ENCODE measurements around the gene TDRD7.
A peak's percentile ranks its signal among the peaks of the same experiment; 100 is the strongest.

TDRD7 gene

DNA sequence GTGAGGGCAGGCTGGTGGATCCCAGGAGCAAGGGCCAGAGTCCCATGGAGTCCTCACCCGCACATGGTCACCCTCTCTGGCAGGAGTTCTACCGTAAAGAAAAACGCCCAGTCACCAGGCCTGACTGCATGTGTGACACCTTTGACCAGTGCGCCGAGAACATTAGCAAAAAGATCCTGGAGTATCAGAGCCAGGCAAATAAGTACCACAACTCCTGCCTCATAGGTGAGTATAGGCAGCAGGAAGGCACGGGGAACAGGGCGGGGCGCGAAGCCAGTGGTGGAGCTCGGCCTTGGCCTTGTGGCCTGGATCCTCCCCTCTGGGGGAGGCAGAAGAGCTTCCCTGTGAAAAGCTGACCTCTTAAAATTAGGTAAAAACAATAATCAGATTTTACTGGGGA lies 45.4 kb upstream of the TDRD7 start:
- no peak for DNase-seq (ENCODE audit: low spot score)
- TF ChIP-seq, protein P1, sequence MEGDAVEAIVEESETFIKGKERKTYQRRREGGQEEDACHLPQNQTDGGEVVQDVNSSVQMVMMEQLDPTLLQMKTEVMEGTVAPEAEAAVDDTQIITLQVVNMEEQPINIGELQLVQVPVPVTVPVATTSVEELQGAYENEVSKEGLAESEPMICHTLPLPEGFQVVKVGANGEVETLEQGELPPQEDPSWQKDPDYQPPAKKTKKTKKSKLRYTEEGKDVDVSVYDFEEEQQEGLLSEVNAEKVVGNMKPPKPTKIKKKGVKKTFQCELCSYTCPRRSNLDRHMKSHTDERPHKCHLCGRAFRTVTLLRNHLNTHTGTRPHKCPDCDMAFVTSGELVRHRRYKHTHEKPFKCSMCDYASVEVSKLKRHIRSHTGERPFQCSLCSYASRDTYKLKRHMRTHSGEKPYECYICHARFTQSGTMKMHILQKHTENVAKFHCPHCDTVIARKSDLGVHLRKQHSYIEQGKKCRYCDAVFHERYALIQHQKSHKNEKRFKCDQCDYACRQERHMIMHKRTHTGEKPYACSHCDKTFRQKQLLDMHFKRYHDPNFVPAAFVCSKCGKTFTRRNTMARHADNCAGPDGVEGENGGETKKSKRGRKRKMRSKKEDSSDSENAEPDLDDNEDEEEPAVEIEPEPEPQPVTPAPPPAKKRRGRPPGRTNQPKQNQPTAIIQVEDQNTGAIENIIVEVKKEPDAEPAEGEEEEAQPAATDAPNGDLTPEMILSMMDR (IDR thresholded peaks at IDR 0.05; ENCODE audit: borderline replicate concordance, control extremely low read depth, extremely low read depth, insufficient read depth, missing control alignments): no peak
- in situ Hi-C loops (cut with MboI; ENCODE audit: low sequenced_read_pairs, unreplicated experiment): no loop called here

DNA sequence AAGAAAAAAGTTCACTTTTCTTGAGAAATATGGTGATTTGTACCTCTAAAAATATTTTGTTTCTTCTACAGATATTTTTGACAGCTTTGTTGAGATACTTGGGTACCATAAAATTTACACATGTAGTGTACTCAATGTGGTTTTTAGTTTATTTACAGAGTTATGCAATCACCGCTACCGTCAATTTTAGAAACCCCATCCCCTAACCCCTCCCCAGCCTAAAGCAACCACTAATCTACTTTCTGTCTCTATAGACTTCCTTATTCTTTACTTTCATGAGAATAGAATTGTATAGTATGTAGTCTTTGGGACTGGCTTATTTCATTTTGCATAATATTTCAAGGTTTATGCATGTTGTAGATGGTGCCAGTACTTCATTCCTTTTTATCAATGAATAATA lies 45.0 kb upstream of the TDRD7 start:
- DNase-seq (ENCODE audit: low spot score): no peak
- in situ Hi-C loops (cut with MboI; ENCODE audit: low sequenced_read_pairs, unreplicated experiment): no loop called here

DNA sequence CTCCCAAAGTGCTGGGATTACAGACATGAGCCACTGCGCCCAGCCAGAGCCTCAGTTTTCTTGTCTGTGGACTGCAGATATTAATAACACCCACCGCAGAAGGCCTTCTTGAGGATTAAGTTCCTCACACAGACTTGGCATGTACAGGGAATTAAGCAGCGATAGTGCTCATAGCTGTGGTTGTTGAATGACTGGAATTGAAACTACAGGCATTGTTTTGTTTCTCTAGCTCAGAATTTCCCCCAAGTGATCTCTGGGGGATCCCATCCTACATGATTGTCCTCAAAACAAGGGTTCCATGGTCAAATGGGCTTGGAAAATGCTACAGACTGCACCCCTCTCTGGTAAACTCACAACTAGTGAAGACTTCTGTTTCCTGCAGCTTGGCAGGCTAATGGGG lies 44.2 kb upstream of the TDRD7 start:
- TF ChIP-seq, protein P1 (IDR thresholded peaks at IDR 0.05; ENCODE audit: borderline replicate concordance, control extremely low read depth, extremely low read depth, insufficient read depth, missing control alignments): no peak
- DNase-seq (ENCODE audit: low spot score): peak; percentile 49
- in situ Hi-C loops (cut with MboI; ENCODE audit: low sequenced_read_pairs, unreplicated experiment): no loop called here

More for the DNA sequence above, 45.0 kb upstream of the TDRD7 start:
- TF ChIP-seq, protein P1 (IDR thresholded peaks at IDR 0.05; ENCODE audit: borderline replicate concordance, control extremely low read depth, extremely low read depth, insufficient read depth, missing control alignments): no peak

DNA sequence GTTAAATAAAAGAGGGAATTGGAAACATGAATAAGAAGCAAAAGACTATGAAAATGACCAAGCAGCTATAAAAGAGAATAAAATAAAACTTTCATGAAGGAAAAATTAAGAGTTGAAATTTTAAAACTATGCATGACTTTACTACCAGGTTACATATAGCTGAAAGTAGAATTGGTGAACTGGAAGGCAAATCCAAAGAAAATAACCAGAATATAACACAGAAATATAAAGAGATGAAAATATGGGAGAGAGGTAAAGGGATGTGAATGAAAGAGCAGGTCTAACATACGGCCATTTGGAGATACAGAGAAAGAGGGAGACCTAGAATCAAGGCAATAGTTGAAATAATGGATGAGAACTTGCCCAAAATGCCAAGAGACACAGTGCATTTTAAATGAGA lies 42.9 kb upstream of the TDRD7 start:
- no peak for DNase-seq (ENCODE audit: low spot score)
- TF ChIP-seq, protein P1 (IDR thresholded peaks at IDR 0.05; ENCODE audit: borderline replicate concordance, control extremely low read depth, extremely low read depth, insufficient read depth, missing control alignments): no peak
- in situ Hi-C loops (cut with MboI; ENCODE audit: low sequenced_read_pairs, unreplicated experiment): no loop called here

- TF ChIP-seq, protein P1 (IDR thresholded peaks at IDR 0.05; ENCODE audit: borderline replicate concordance, control extremely low read depth, extremely low read depth, insufficient read depth, missing control alignments): no peak
- in situ Hi-C loops (cut with MboI; ENCODE audit: low sequenced_read_pairs, unreplicated experiment): no loop called here
- DNase-seq (ENCODE audit: low spot score): no peak
These were observed 39.3 kb upstream of the TDRD7 start for GRCh38 chr9:97372580-97372979.

DNA sequence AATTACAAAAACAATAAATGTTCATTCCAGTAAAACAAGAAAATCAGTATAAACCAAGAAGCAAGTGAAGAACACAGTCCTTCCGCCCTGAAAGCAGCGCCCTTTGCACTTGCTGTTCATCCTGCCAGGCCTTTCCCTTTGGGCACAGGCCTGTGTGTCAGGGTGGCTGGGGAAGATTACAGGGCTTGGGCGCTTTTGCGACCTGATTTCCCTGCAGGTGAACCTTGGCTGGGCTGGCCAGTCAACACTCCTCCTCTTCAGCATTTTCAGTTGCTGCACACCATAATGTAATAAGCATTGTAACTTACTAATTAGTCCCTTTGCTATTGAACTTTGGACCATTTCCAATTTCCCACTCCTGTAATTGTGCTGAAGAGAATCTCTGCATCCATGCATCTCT lies 38.6 kb upstream of the TDRD7 start:
- TF ChIP-seq, protein P1 (IDR thresholded peaks at IDR 0.05; ENCODE audit: borderline replicate concordance, control extremely low read depth, extremely low read depth, insufficient read depth, missing control alignments): no peak
- in situ Hi-C loops (cut with MboI; ENCODE audit: low sequenced_read_pairs, unreplicated experiment): no loop called here
- no peak for DNase-seq (ENCODE audit: low spot score)

- TF ChIP-seq, protein P1 (IDR thresholded peaks at IDR 0.05; ENCODE audit: borderline replicate concordance, control extremely low read depth, extremely low read depth, insufficient read depth, missing control alignments): no peak
- in situ Hi-C loops (cut with MboI; ENCODE audit: low sequenced_read_pairs, unreplicated experiment): no loop called here
- no peak for DNase-seq (ENCODE audit: low spot score)
These were observed 37.1 kb upstream of the TDRD7 start for GRCh38 chr9:97374811-97375210.

Data from GM13976 (cell line).